H9 (cell line): ENCODE data around the gene TCEA2. TPM values are rescaled to one million over a fixed set of nuclear protein-coding genes. Genes with fewer than 3 reads are reported as not detected.

ENCODE experiments used
- DNase-seq: peaks from one replicate; pipeline ENCODE4 v3.0.0-alpha.2; 2017
- H2AFZ ChIP-seq: one replicate; pipeline ENCODE4 v1.6.1; 2013; ENCODE audit warnings: mild to moderate bottlenecking, low read length, control low read depth, moderate library complexity
- H2AK5ac ChIP-seq: 2 replicates; pipeline ENCODE4 v1.6.1; 2013; ENCODE audit warnings: low read length, control low read depth, mixed read lengths; ENCODE audit not compliant: insufficient read length
- H2BK120ac ChIP-seq: one replicate; pipeline ENCODE4 v1.6.1; 2013; ENCODE audit warnings: low read depth, mild to moderate bottlenecking, low read length, control low read depth, inconsistent platforms; ENCODE audit not compliant: poor library complexity, severe bottlenecking
- H2BK12ac ChIP-seq: 2 replicates; pipeline ENCODE4 v1.6.1; 2013; ENCODE audit warnings: low read length, control low read depth, mixed read lengths, low read depth; ENCODE audit not compliant: insufficient read length
- H2BK15ac ChIP-seq: 2 replicates; pipeline ENCODE4 v1.6.1; 2013; ENCODE audit warnings: low read depth, low read length, control low read depth
- H2BK20ac ChIP-seq: one replicate; pipeline ENCODE4 v1.6.1; 2013; ENCODE audit warnings: low read depth, mild to moderate bottlenecking, low read length, control low read depth, inconsistent platforms; ENCODE audit not compliant: poor library complexity, severe bottlenecking
- H2BK5ac ChIP-seq: 2 replicates; pipeline ENCODE4 v1.6.1; 2013; ENCODE audit warnings: low read length, control low read depth, mixed read lengths; ENCODE audit not compliant: insufficient read length
- H3K14ac ChIP-seq: 2 replicates; pipeline ENCODE4 v1.6.1; 2013; ENCODE audit warnings: low read length, control low read depth; ENCODE audit not compliant: insufficient read depth
- H3K18ac ChIP-seq: 2 replicates; pipeline ENCODE4 v1.6.1; 2013; ENCODE audit warnings: low read depth, mild to moderate bottlenecking, mixed read lengths, low read length, control low read depth; ENCODE audit not compliant: insufficient read length
- H3K23ac ChIP-seq: 2 replicates; pipeline ENCODE4 v1.6.1; 2013; ENCODE audit warnings: low read length, control low read depth, mixed read lengths, low read depth; ENCODE audit not compliant: insufficient read length
- H3K23me2 ChIP-seq: 2 replicates; pipeline ENCODE4 v1.6.1; 2013; ENCODE audit warnings: low read depth, mild to moderate bottlenecking, mixed read lengths, low read length, control low read depth; ENCODE audit not compliant: insufficient read length, poor library complexity, severe bottlenecking
- H3K27ac ChIP-seq: 2 replicates; pipeline ENCODE4 v1.5.1; 2013; ENCODE audit warnings: low read length, control low read depth, mixed read lengths, low read depth; ENCODE audit not compliant: insufficient read length
- H3K27me3 ChIP-seq: 2 replicates; pipeline ENCODE4 v1.6.1; 2013; ENCODE audit warnings: low read length, control low read depth, inconsistent platforms; ENCODE audit not compliant: insufficient read depth
- H3K4ac ChIP-seq: 2 replicates; pipeline ENCODE4 v1.6.1; 2013; ENCODE audit warnings: low read depth, mild to moderate bottlenecking, control low read depth, inconsistent platforms, low read length, moderate library complexity
- H3K4me1 ChIP-seq: 2 replicates; pipeline ENCODE4 v1.6.1; 2013; ENCODE audit warnings: low read length, control low read depth, inconsistent platforms; ENCODE audit not compliant: insufficient read depth
- H3K4me2 ChIP-seq: 2 replicates; pipeline ENCODE4 v1.6.1; 2013; ENCODE audit warnings: low read length, control low read depth, mixed read lengths; ENCODE audit not compliant: insufficient read length, insufficient read depth
- H3K56ac ChIP-seq: 2 replicates; pipeline ENCODE4 v1.6.1; 2013; ENCODE audit warnings: low read depth, mild to moderate bottlenecking, mixed read lengths, low read length, control low read depth; ENCODE audit not compliant: insufficient read length
- H3K79me1 ChIP-seq: 2 replicates; pipeline ENCODE4 v1.6.1; 2013; ENCODE audit warnings: low read depth, mild to moderate bottlenecking, moderate library complexity, low read length, control low read depth, inconsistent platforms; ENCODE audit not compliant: insufficient read depth, poor library complexity, severe bottlenecking
- H3K79me2 ChIP-seq: 2 replicates; pipeline ENCODE4 v1.6.1; 2013; ENCODE audit warnings: low read length, control low read depth, inconsistent platforms; ENCODE audit not compliant: insufficient read depth
- H3K9ac ChIP-seq: 2 replicates; pipeline ENCODE4 v1.6.1; 2013; ENCODE audit warnings: low read length, control low read depth, mixed read lengths; ENCODE audit not compliant: insufficient read length; ENCODE audit errors: extremely low read depth
- H3K9me3 ChIP-seq: one replicate; pipeline ENCODE4 v1.6.1; 2013; ENCODE audit warnings: low read depth, low read length, inconsistent platforms; ENCODE audit not compliant: control insufficient read depth
- H3T11ph ChIP-seq: one replicate; pipeline ENCODE4 v1.6.1; 2013; ENCODE audit warnings: mild to moderate bottlenecking, low read length, control low read depth, inconsistent platforms
- H4K20me1 ChIP-seq: one replicate; pipeline ENCODE4 v1.6.1; 2013; ENCODE audit not compliant: control insufficient read depth, insufficient read length, insufficient read depth
- H4K5ac ChIP-seq: 2 replicates; pipeline ENCODE4 v1.6.1; 2013; ENCODE audit warnings: low read depth, mild to moderate bottlenecking, mixed read lengths, low read length, control low read depth; ENCODE audit not compliant: insufficient read length
- H4K8ac ChIP-seq: replicated peaks from 2 replicates; pipeline ENCODE4 v1.6.1; 2013; ENCODE audit warnings: low read length, control low read depth, mixed read lengths, low read depth; ENCODE audit not compliant: insufficient read length
- H4K91ac ChIP-seq: 2 replicates; pipeline ENCODE4 v1.6.1; 2013; ENCODE audit warnings: low read depth, mild to moderate bottlenecking, moderate library complexity, mixed read lengths, low read length, control low read depth; ENCODE audit not compliant: insufficient read length
- H3K27ac Mint-ChIP-seq, 3 experiments: 2 replicates in 2 of 3; 3 replicates in 1 of 3; pipeline ENCODE4 v1.8.0; 2020 to 2021; ENCODE audit warnings: mixed read lengths in 3 of 3, mild to moderate bottlenecking in 1 of 3, moderate library complexity in 1 of 3
- H3K27me3 Mint-ChIP-seq: 2 replicates; pipeline ENCODE4 v1.8.0; 2021; ENCODE audit warnings: low read depth, mild to moderate bottlenecking, moderate library complexity, mixed read lengths
- H3K36me3 Mint-ChIP-seq, 3 experiments: 2 replicates in 2 of 3; 3 replicates in 1 of 3; pipeline ENCODE4 v1.8.0; 2020 to 2021; ENCODE audit warnings: low read depth in 3 of 3, mixed read lengths in 3 of 3; ENCODE audit not compliant: insufficient read depth in 1 of 3
- H3K4me1 Mint-ChIP-seq, 2 experiments: 2 replicates each; pipeline ENCODE4 v1.8.0; 2020; ENCODE audit warnings: mixed read lengths in 2 of 2
- H3K4me3 Mint-ChIP-seq, 2 experiments: 2 replicates in 1 of 2; 3 replicates in 1 of 2; pipeline ENCODE4 v1.8.0; 2020 to 2021; ENCODE audit warnings: mild to moderate bottlenecking in 2 of 2, mixed read lengths in 2 of 2, moderate library complexity in 1 of 2
- H3K9me3 Mint-ChIP-seq, 2 experiments: 2 replicates in 1 of 2; 3 replicates in 1 of 2; pipeline ENCODE4 v1.8.0; 2020; ENCODE audit warnings: mild to moderate bottlenecking in 2 of 2, mixed read lengths in 2 of 2, moderate library complexity in 1 of 2
- WGBS: extraction: QIAGEN DNeasy Blood & Tissue Kit; methylation state at CpG from one replicate; pipeline ENCODE4 v1.1.7; 2013; ENCODE audit warnings: missing lambda C conversion rate, low lambda C conversion rate, mixed read lengths; ENCODE audit not compliant: insufficient read length; ENCODE audit errors: extremely low coverage; 5-methylcytosine and 5-hydroxymethylcytosine counted together
- total RNA-seq: library from RNA; stranded (reverse); gene quantifications from 2 replicates; pipeline ENCODE4 v1.2.1, GENCODE V29; 2021
- TF ChIP-seq, protein P1 (sequence below): fragments of 200-600 bp; sonication (generic); conservative IDR thresholded peaks from 3 replicates; pipeline ENCODE4 v1.8.0; 2021; ENCODE audit warnings: antibody characterized with exemption, mild to moderate bottlenecking

The TCEA2 gene
- total RNA-seq, 1 experiment from 2014 or later, result 51.7 TPM

DNA sequence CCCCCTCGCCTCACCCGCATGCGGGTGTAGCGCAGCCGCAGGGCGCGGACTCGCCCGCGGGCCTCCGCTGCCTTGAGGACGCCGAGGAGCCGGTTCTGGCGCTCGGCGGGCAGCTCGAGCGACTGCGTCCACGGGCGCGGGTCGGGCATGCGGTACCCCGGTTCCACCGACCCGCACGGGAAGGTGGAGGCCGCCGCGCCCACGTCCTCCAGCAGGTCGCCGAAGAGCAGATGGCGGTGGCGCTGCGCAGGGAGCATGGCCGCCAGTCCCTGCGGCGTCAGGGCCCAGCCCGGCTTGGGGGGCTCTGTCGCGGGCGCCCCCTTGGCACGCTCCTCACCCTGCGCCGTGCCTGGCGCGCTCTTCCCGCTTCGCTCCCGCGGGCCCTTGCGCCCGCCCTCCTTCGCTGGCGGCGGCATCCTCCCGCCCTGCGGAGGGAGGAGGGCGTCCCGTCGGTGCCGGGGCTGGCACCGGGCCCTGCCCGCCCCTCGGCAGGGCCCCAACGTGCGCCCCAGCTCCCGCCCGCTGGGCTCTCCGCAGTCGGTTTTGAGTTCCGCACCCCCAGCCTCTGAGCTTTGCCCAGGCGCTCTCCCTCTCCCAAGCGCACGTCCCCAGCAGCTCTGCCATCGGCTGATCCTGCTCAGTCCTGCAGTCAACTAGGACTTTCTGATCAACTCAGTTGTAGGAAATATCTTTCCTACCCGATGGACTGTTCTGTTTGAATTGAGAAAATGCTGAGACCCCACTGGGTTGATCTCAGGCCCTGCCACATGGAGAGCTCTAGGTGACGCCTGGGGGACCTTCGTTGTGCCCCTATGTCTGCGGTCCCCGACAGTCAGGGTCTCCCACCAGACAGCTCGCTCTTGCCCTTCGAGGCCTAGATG is 21.0 kb downstream of the TCEA2 start, which contains the start of gene LKAAEAR1:
Gene LKAAEAR1, minus strand, starts transcription at position 595 of the 881 bp plus-strand sequence. Its CDS starts 179 bp downstream, at position 416.
- H3K4me1 Mint-ChIP-seq, result peaks cover 24 to 34% of the 10 kb centered on the region in 2 experiments
- no peak within 1 kb of the TSS for H2AK5ac ChIP-seq
- H3K4me1 ChIP-seq, result no peaks in the 10 kb centered on the region
- no peak within 1 kb of the TSS for H2BK5ac ChIP-seq
- no peak within 1 kb of the TSS for H3K27ac ChIP-seq
- H2BK12ac ChIP-seq, result no peak within 1 kb of the TSS
- no peak for DNase-seq
- no peak within 1 kb of the TSS for H3K23ac ChIP-seq
- H2BK20ac ChIP-seq, result no peak within 1 kb of the TSS
- TF ChIP-seq, protein P1, sequence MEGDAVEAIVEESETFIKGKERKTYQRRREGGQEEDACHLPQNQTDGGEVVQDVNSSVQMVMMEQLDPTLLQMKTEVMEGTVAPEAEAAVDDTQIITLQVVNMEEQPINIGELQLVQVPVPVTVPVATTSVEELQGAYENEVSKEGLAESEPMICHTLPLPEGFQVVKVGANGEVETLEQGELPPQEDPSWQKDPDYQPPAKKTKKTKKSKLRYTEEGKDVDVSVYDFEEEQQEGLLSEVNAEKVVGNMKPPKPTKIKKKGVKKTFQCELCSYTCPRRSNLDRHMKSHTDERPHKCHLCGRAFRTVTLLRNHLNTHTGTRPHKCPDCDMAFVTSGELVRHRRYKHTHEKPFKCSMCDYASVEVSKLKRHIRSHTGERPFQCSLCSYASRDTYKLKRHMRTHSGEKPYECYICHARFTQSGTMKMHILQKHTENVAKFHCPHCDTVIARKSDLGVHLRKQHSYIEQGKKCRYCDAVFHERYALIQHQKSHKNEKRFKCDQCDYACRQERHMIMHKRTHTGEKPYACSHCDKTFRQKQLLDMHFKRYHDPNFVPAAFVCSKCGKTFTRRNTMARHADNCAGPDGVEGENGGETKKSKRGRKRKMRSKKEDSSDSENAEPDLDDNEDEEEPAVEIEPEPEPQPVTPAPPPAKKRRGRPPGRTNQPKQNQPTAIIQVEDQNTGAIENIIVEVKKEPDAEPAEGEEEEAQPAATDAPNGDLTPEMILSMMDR, result 0 out of 3 replicates have a peak, but pooled peaks have one; percentile 30
- peaks cover 74% of the 10 kb centered on the region for H3K27me3 Mint-ChIP-seq
- H3K36me3 Mint-ChIP-seq, result no peaks in the 10 kb centered on the region; a peak in 1 of 7 replicates
- no CpG with 5 or more reads among the region's 86 CpGs for WGBS
- H3K23me2 ChIP-seq, result peaks cover 19% of the 10 kb centered on the region
- peak within 1 kb of the TSS; percentile 66 for H3K4me2 ChIP-seq
- H4K8ac ChIP-seq, result no peak within 1 kb of the TSS
- H2AFZ ChIP-seq, result no peak within 1 kb of the TSS
- H3T11ph ChIP-seq, result no peak within 1 kb of the TSS
- H3K4ac ChIP-seq, result no peak within 1 kb of the TSS
- peaks cover 5 to 7% of the 10 kb centered on the region in 2 experiments; a peak in 4 of 5 replicates for H3K9me3 Mint-ChIP-seq
- no peaks in the 10 kb centered on the region for H3K9me3 ChIP-seq
- no peak within 1 kb of the TSS; a peak in 2 of 7 replicates for H3K27ac Mint-ChIP-seq
- H4K5ac ChIP-seq, result no peak within 1 kb of the TSS
- no peaks in the 10 kb centered on the region for H4K20me1 ChIP-seq
- H3K27me3 ChIP-seq, result peaks cover 5% of the 10 kb centered on the region; the same call in 1 of the 2 replicates
- H3K18ac ChIP-seq, result no peak within 1 kb of the TSS
- H4K91ac ChIP-seq, result no peak within 1 kb of the TSS
- H3K56ac ChIP-seq, result no peak within 1 kb of the TSS
- H2BK15ac ChIP-seq, result no peak within 1 kb of the TSS
- H3K4me3 Mint-ChIP-seq, result peak within 1 kb of the TSS; percentile 73 to 94
- no peak within 1 kb of the TSS for H2BK120ac ChIP-seq
- peak within 1 kb of the TSS; percentile 68; the same call in 1 of the 2 replicates for H3K14ac ChIP-seq
- H3K79me1 ChIP-seq, result no peaks in the 10 kb centered on the region
- no peaks in the 10 kb centered on the region for H3K79me2 ChIP-seq
- H3K9ac ChIP-seq, result no peak within 1 kb of the TSS
